Renal cortex interstitium (tissue), 11 donors: ENCODE measurements around the gene TINAGL1. TPM values are rescaled to one million over a fixed set of nuclear protein-coding genes. Genes with fewer than 3 reads are reported as not detected.

Experiments
- DNase-seq, 11 donors: peaks; one replicate each; pipeline ENCODE4 v3.0.0-alpha.2; 2013; ENCODE audit warnings: low read depth in 9 of 11, low spot score in 4 of 11; ENCODE audit errors: extremely low read depth in 1 of 11
- polyA plus RNA-seq, 3 donors: library from polyadenylated mRNA; unstranded; fragments of 120-200 nt; gene quantifications; one replicate each; pipeline ENCODE4 v1.2.1, GENCODE V29; 2013; ENCODE audit not compliant: insufficient read length in 3 of 3

The TINAGL1 gene
- polyA plus RNA-seq, 3 donors = 34.9 to 54.1 (median 40.9) TPM

DNA sequence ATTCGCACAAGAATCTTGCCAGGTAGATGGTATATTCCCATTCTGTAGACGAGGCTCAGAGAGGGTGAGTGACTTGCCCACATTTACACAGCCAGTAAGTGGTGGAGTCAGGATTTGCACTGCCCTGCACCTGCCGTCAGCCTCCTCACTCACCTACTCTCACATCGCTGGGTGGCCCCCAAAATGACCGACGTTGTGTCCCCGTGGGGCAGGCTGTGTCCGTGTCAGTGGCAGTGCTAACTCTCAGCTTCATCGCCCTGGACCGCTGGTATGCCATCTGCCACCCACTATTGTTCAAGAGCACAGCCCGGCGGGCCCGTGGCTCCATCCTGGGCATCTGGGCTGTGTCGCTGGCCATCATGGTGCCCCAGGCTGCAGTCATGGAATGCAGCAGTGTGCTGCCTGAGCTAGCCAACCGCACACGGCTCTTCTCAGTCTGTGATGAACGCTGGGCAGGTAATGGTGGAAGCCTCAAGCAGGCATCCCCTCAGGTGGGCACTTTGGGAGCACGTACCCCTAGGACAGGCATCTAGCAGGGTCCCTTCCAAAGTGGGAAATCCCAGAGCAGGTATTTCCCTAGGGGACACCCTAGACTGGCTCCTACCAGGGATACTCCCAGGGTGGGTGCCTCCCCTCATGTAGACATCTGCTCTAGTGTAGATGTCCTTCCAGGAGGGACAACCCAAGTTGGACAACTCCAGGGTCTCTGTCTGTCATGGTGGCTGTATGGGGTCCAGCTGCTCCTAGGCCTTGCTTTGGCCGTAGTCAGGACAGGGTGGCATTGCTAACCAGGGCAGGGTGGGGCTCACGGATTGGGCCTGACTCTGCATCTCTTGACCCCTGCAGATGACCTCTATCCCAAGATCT is 44.5 kb downstream of the TINAGL1 start:
- no peak for DNase-seq

GRCh38 chr1:31621498-31621820 is 45.1 kb downstream of the TINAGL1 start:
- no peak for DNase-seq

DNA sequence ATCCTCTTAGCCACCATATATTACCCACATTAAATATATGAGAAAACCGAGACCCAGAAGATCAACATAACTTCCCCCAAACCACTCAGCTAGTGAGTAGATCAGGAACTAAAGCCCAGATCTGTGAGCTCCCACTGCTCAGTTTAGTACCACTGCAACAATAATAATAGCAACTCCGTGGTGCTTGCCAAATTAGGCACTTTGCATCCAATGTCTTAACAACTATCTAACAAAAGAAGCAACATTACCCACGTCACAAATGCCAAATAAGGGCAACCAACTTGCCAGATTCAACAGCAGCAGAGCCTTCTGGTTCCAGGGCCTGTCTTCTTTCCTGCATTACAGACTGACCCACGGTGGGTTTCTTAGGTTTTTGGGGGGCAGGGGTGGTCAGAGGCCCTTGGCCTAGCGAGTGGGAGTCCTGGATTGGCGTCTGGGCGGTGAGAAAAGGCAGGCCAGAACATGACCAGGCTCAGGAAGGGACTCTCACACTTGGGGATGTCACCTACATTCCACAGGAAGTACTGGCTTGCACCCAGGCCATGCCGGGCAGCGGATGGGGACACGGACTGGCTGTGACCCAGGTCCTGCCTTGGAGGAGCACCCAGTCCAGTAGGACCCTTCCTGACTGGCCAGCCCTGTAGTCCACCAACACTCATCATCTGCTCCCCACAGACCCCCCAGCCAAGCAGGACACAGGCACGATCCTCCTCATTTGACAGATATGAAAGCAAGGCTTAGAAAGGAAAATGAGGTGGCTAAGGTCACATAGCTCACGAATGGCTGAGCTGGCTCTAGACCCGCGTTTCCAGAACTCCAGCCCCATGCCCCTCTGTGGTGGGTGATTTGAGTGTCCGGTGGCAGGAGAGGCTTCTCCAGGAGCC is 45.8 kb downstream of the TINAGL1 start:
- DNase-seq = no peak

- DNase-seq = no peak
These were observed 47.0 kb downstream of the TINAGL1 start for GRCh38 chr1:31623365-31623764.

GRCh38 chr1:31624309-31624708 is 48.0 kb downstream of the TINAGL1 start:
- DNase-seq = no peak

DNA sequence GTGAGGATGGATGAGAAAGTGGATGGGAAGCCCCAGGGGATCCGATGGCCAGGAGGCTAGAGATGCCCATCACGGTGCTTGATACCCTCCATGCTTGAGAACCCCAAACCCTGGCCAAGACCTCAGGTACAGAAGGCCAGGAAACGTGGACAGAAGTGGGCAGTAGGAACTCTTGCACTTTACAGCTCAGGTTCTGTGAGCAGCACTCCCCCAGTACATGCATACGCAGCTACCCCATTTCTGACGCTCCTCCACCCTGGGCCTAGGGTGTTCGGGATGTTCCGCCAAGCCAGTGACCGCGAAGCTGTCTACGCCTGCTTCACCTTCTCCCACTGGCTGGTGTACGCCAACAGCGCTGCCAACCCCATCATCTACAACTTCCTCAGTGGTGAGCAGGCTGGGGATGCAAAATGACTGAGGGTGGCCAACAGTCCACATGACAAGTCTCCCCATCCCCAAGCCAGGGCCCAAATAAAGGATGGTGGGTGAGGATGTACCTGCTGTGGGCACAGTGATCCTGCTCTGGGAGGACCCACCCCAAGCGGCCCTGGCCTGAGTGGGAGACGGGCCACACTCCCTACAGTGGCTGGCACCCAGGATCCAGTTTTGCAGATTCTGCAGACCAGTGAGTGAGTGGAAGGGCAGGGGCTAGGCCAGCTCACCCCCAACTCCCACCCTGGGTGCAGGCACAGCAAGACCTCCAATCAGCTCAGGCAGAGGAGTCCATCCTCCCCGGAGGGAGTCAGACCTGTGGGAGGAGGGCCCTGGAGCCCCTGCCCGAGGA is 48.6 kb downstream of the TINAGL1 start:
- DNase-seq = no peak

GRCh38 chr1:31625561-31626222 is 49.4 kb downstream of the TINAGL1 start:
- DNase-seq = no peak

DNA sequence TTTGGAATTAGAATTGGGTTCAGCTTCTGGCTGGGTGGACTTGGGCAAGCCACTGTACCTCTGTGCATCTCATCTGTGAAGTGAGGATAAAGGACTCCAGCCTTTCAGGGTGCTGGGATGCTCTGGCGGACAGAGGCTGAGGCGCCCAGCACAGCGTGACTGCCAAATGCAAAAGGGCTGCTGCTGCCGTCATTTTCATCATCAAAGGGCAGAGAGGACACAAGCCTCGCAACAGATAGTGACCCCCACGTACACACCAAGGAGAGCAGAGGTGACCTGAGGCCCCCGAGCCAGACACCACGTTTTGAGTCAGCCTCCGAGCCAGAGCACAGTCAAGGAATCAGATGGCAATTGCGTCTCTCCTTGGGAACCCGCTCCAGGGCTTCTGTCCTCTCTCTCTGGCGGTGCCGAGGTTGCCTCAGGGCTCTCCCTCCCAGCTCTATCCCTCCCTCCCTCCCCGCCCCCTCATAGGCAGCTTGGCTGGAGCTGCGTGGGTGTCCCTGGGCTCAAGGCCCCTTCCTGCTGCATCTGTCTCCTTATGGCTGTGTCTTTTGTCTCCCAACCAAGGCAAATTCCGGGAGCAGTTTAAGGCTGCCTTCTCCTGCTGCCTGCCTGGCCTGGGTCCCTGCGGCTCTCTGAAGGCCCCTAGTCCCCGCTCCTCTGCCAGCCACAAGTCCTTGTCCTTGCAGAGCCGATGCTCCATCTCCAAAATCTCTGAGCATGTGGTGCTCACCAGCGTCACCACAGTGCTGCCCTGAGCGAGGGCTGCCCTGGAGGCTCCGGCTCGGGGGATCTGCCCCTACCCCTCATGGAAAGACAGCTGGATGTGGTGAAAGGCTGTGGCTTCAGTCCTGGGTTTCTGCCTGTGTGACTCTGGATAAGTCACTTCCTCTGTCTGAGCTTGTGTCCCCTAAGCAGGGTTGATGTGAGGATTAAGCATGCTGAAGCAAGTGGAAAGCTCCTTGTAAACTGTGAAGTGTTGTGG is 50.2 kb downstream of the TINAGL1 start:
- no peak for DNase-seq

GRCh38 chr1:31627301-31627929 is 51.1 kb downstream of the TINAGL1 start:
- DNase-seq = no peak

DNA sequence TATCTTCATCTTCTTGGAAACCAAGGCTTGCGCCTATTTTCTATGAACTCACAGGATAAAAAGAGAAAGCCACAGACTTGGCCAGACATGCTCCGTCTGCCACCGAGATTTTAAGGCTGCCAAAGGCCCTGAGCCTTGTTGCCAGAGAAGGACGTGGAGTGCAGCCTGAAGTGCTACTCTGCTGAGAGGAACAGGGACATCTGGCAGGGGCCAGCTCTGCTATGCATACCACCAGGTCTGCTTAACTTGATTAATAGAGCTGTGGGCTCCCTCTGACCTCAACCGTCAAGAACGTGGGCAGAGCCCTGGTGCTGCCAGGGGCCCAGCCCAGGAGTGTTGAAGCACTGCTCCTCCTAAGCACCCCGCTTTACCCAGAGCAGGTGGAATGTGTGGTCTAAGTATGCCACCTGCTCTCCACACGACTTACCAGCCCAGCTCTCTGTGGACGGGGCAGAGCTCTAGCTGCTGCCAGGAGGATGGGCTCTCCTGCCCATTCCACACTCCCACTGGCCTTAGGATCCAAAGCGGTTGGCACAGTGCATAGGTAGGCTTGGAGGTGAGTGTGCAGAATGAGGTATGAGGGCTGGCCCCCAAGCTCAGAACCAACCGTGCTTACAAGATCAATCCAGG is 51.7 kb downstream of the TINAGL1 start:
- no peak for DNase-seq

- no peak for DNase-seq
These were observed 52.7 kb downstream of the TINAGL1 start for GRCh38 chr1:31628931-31629556.

DNA sequence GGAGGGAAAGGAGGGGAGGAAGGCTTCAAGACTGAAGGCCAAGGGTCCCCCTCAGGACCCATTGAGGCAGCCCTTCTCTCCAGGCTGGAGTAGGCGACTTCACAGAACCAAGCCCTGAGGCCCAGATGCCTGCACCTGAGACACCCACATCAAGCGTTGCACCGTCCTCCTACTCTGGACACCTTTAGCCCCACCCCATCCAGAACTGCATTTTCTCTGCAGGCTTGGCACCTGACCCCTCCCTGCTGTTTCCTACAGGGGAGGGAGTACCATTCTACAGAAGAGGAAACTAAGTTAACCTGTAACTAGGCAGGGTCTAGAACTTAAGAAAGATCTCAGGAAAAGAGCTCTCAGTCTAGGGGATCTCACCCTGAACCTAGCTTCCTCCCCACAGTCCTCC is 56.3 kb downstream of the TINAGL1 start:
- no peak for DNase-seq

GRCh38 chr1:31633117-31633516 is 56.8 kb downstream of the TINAGL1 start:
- no peak for DNase-seq
